Progenitor cell of endocrine pancreas (in vitro differentiated cells): ENCODE results near the gene SLC13A2. TPM values are rescaled to one million over a fixed set of nuclear protein-coding genes. Genes with fewer than 3 reads are reported as not detected.
"Not testable (repeated sequence)": the region's sequence is repeated elsewhere in the genome, so short reads cannot be mapped to it uniquely, and the experiment has no call there.

Source experiments
- DNase-seq: peaks from one replicate; pipeline ENCODE4 v3.0.0; 2021; ENCODE audit warnings: low spot score; ENCODE audit not compliant: unreplicated experiment
- H3K27ac Mint-ChIP-seq: 2 replicates; pipeline ENCODE4 v1.8.0; 2021; ENCODE audit warnings: mild to moderate bottlenecking, moderate library complexity, mixed read lengths
- H3K27me3 Mint-ChIP-seq: 2 replicates; pipeline ENCODE4 v1.8.0; 2021; ENCODE audit warnings: mixed read lengths
- H3K36me3 Mint-ChIP-seq: 2 replicates; pipeline ENCODE4 v1.8.0; 2022; ENCODE audit warnings: mixed read lengths; ENCODE audit not compliant: insufficient read depth
- H3K4me1 Mint-ChIP-seq: 2 replicates; pipeline ENCODE4 v1.8.0; 2021; ENCODE audit warnings: low read depth, mixed read lengths
- H3K4me3 Mint-ChIP-seq: 2 replicates; pipeline ENCODE4 v1.8.0; 2021; ENCODE audit warnings: low read depth, mild to moderate bottlenecking, moderate library complexity, mixed read lengths
- H3K9me3 Mint-ChIP-seq: 2 replicates; pipeline ENCODE4 v1.8.0; 2021; ENCODE audit warnings: low read depth, mixed read lengths
- long read RNA-seq: library from polyadenylated mRNA; unstranded; transcript quantifications from one replicate; pipeline ENCODE4 v2.0.0, GENCODE V29; 2020
- total RNA-seq: library from RNA; stranded (reverse); gene quantifications from 2 replicates; pipeline ENCODE4 v1.2.1, GENCODE V29; 2021
- TF ChIP-seq, protein P1 (sequence below): fragments of 200-600 bp; sonication (generic); IDR thresholded peaks from one replicate; pipeline ENCODE4 v1.5.0; 2021; ENCODE audit warnings: antibody characterized with exemption, mild to moderate bottlenecking; ENCODE audit not compliant: unreplicated experiment

Gene SLC13A2, protein sequence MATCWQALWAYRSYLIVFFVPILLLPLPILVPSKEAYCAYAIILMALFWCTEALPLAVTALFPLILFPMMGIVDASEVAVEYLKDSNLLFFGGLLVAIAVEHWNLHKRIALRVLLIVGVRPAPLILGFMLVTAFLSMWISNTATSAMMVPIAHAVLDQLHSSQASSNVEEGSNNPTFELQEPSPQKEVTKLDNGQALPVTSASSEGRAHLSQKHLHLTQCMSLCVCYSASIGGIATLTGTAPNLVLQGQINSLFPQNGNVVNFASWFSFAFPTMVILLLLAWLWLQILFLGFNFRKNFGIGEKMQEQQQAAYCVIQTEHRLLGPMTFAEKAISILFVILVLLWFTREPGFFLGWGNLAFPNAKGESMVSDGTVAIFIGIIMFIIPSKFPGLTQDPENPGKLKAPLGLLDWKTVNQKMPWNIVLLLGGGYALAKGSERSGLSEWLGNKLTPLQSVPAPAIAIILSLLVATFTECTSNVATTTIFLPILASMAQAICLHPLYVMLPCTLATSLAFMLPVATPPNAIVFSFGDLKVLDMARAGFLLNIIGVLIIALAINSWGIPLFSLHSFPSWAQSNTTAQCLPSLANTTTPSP
- total RNA-seq: 0.29 and 0.31 TPM in 2 replicates
- long read RNA-seq: 0 reads

DNA sequence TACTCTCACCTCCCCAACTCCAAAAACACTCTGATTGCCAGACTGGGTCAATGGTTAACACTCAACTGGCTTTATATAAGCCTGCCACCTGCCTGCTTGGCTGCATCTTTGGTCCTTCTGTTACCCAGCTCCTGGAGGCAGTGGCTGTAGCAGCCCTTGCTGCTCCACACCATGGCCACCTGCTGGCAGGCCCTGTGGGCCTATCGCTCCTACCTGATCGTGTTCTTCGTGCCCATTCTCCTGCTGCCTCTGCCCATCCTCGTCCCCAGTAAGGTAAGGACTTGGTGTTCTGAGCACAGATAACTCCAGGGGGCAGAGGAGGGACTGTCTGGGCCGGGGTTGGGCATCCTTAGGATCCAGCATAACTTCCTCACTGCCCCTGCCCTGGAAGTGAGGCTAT is at the start of gene SLC13A2:
Gene SLC13A2 (plus strand): TSS at position 103 of the 400 bp plus-strand sequence. CDS start 69 bp downstream, at position 172.
- H3K27me3 Mint-ChIP-seq: no peaks in the 10 kb centered on the region
- no peaks in the 10 kb centered on the region for H3K9me3 Mint-ChIP-seq
- TF ChIP-seq, protein P1, sequence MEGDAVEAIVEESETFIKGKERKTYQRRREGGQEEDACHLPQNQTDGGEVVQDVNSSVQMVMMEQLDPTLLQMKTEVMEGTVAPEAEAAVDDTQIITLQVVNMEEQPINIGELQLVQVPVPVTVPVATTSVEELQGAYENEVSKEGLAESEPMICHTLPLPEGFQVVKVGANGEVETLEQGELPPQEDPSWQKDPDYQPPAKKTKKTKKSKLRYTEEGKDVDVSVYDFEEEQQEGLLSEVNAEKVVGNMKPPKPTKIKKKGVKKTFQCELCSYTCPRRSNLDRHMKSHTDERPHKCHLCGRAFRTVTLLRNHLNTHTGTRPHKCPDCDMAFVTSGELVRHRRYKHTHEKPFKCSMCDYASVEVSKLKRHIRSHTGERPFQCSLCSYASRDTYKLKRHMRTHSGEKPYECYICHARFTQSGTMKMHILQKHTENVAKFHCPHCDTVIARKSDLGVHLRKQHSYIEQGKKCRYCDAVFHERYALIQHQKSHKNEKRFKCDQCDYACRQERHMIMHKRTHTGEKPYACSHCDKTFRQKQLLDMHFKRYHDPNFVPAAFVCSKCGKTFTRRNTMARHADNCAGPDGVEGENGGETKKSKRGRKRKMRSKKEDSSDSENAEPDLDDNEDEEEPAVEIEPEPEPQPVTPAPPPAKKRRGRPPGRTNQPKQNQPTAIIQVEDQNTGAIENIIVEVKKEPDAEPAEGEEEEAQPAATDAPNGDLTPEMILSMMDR: peak; percentile 12
- H3K4me1 Mint-ChIP-seq: peaks cover 49% of the 10 kb centered on the region
- no peaks in the 10 kb centered on the region for H3K36me3 Mint-ChIP-seq
- DNase-seq: no peak
- H3K4me3 Mint-ChIP-seq: no peak within 1 kb of the TSS
- no peak within 1 kb of the TSS for H3K27ac Mint-ChIP-seq

DNA sequence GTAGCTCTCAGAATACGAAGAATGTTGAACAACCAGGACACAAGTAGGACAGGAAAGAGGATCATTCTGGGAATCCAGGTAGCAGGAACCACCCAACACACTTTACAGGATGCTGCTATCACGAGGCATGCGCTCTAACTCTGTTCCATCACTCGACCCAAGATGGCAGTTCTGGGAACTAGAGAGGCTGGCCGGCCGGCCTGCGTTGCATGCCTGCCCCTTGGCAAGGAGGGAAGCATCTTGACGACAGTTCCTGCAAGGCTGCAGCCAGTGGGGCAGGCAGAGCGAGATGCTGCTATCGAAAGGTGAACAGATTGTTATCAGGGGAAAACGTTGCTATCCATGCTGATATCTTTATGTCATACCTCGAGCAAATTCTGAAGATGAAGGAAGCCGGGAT is 48.2 kb upstream of the SLC13A2 start:
- Mint-ChIP-seq H3K4me1 (no peaks in the 10 kb centered on the region), H3K4me3 (no peak overlapping the region), H3K27ac (no peak overlapping the region), H3K9me3 (no peaks in the 10 kb centered on the region), H3K36me3 (no peaks in the 10 kb centered on the region), H3K27me3 (no peaks in the 10 kb centered on the region)
- TF ChIP-seq, protein P1: no peak
- DNase-seq: no peak

DNA sequence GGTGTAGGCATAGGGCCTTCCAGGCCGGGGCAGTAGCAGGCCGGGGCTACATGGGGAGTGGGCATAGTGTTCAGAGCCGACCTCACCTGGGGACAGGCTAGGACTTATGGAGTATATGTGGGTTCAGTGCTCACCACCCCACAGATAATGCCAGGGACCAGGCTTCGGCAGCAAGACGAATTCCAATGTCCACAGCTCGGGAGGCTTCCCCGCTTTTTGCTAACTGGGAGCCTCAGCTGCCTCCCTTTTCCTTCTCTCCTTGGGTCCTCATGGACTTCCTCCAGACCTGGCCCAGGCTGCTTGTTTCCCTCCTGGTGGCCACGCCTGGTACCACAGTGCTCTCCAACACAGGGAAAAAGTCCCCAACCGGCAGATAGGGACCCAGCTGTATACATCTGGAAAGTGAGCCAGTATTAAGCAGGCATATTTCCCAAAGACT is 47.3 kb upstream of the SLC13A2 start:
- Mint-ChIP-seq H3K4me1 (no peaks in the 10 kb centered on the region), H3K36me3 (no peaks in the 10 kb centered on the region), H3K9me3 (no peaks in the 10 kb centered on the region), H3K27me3 (no peaks in the 10 kb centered on the region), H3K27ac (no peak overlapping the region), H3K4me3 (no peak overlapping the region)
- TF ChIP-seq, protein P1: peak; percentile 53
- DNase-seq: no peak

DNA sequence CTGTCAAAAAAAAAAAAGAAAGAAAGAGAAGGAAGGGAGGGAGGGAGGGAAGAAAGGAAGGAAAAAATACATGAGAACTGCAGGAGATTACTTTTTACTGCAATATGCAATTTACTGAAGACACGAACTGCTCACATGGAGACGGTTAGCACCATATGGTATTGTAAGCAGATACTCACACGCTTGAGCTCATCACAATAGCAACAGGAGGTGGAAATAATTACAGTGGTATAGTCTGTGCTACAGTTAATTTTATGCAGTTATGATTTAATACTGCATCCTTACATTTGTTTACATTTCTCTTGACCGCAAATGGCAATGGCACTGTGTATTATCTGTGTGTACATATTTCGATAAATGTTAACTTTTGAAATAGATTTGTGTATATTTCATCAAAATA is 46.1 kb upstream of the SLC13A2 start:
- Mint-ChIP-seq H3K9me3 (no peaks in the 10 kb centered on the region), H3K4me3 (no peak overlapping the region), H3K27ac (no peak overlapping the region), H3K4me1 (no peaks in the 10 kb centered on the region), H3K36me3 (no peaks in the 10 kb centered on the region), H3K27me3 (no peaks in the 10 kb centered on the region)
- no peak for DNase-seq
- TF ChIP-seq, protein P1: no peak

DNA sequence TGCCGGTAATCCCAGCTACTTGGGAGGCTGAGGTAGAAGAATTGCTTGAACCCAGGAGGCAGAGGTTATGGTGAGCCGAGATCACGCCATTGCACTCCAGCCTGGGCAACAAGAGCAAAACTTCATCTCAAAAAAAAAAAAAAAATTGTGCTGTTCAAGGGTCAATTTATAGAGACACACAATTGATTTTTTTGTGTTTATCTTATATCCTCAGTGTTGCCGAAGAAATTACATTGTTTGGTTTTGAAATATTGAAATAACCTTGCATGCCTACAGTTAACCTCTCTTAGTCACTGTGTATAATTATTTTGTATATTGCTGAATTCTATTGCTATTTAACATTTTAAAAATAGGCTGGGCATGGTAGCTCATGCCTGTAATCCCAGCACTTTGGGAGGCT is 45.5 kb upstream of the SLC13A2 start:
- H3K4me3 Mint-ChIP-seq, H3K36me3 Mint-ChIP-seq, H3K4me1 Mint-ChIP-seq, DNase-seq, H3K27me3 Mint-ChIP-seq, H3K9me3 Mint-ChIP-seq, H3K27ac Mint-ChIP-seq: not testable (repeated sequence)
